ENCODE measurements around the gene MTCL3.
A peak's percentile ranks its signal among the peaks of the same experiment; 100 is the strongest.

The MTCL3 gene

GRCh38 chr6:127475135-127475822 is 43.9 kb downstream of the MTCL3 start:
- Histone ChIP-seq H3K9me3 (no peaks in the 10 kb centered on the region), H3K27ac (no peak overlapping the region), H3K4me1 (no peaks in the 10 kb centered on the region), H3K36me3 (no peaks in the 10 kb centered on the region), H3K9ac (ENCODE audit: low read depth in 2 of 2, low read length in 2 of 2) (no peak overlapping the region), H3K27me3 (no peaks in the 10 kb centered on the region), H3K4me3 (no peak overlapping the region)
- no peak for TF ChIP-seq CTCF (IDR thresholded peaks at IDR 0.05)
- intact Hi-C loops (cut with DNase I) = no loop called here
- DNase-seq = no peak

GRCh38 chr6:127471379-127472255 is 47.5 kb downstream of the MTCL3 start:
- no peak for TF ChIP-seq CTCF (IDR thresholded peaks at IDR 0.05)
- H3K36me3 ChIP-seq = no peaks in the 10 kb centered on the region
- intact Hi-C loops (cut with DNase I) = no loop called here
- H3K9me3 ChIP-seq = no peaks in the 10 kb centered on the region
- no peaks in the 10 kb centered on the region for H3K27me3 ChIP-seq
- no peaks in the 10 kb centered on the region for H3K4me1 ChIP-seq
- no peak overlapping the region for H3K4me3 ChIP-seq
- DNase-seq = no peak
- no peak overlapping the region for H3K27ac ChIP-seq
- no peak overlapping the region for H3K9ac ChIP-seq (ENCODE audit: low read depth in 2 of 2, low read length in 2 of 2)

- no peak for TF ChIP-seq CTCF (IDR thresholded peaks at IDR 0.05)
These were observed 50.2 kb downstream of the MTCL3 start for GRCh38 chr6:127468936-127469335.

GRCh38 chr6:127466416-127466815 is 52.7 kb downstream of the MTCL3 start:
- Histone ChIP-seq H3K9ac (ENCODE audit: low read depth in 2 of 2, low read length in 2 of 2) (no peak overlapping the region), H3K4me1 (no peaks in the 10 kb centered on the region), H3K27ac (no peak overlapping the region), H3K4me3 (no peak overlapping the region), H3K36me3 (no peaks in the 10 kb centered on the region), H3K9me3 (no peaks in the 10 kb centered on the region), H3K27me3 (no peaks in the 10 kb centered on the region)
- no peak for DNase-seq
- intact Hi-C loops (cut with DNase I) = loop anchor here (5.0 to 10.0 kb wide), 2 partner anchors 66 to 178 kb away; no protein-coding TSS in a partner anchor
- TF ChIP-seq CTCF (IDR thresholded peaks at IDR 0.05) = no peak

More at GRCh38 chr6:127468936-127469335, 50.2 kb downstream of the MTCL3 start:
- H3K27me3 ChIP-seq = no peaks in the 10 kb centered on the region
- H3K9ac ChIP-seq (ENCODE audit: low read depth in 2 of 2, low read length in 2 of 2) = no peak overlapping the region
- no peaks in the 10 kb centered on the region for H3K4me1 ChIP-seq
- H3K36me3 ChIP-seq = no peaks in the 10 kb centered on the region
- H3K4me3 ChIP-seq = no peak overlapping the region
- intact Hi-C loops (cut with DNase I) = loop anchor here (5.0 to 10.0 kb wide), 2 partner anchors 63 to 176 kb away; no protein-coding TSS in a partner anchor
- DNase-seq = no peak
- H3K9me3 ChIP-seq = no peaks in the 10 kb centered on the region
- no peak overlapping the region for H3K27ac ChIP-seq

GRCh38 chr6:127464881-127465459 is 54.2 kb downstream of the MTCL3 start:
- Histone ChIP-seq H3K4me3 (no peak overlapping the region), H3K9ac (ENCODE audit: low read depth in 2 of 2, low read length in 2 of 2) (no peak overlapping the region), H3K9me3 (no peaks in the 10 kb centered on the region), H3K4me1 (no peaks in the 10 kb centered on the region), H3K36me3 (no peaks in the 10 kb centered on the region), H3K27me3 (no peaks in the 10 kb centered on the region), H3K27ac (no peak overlapping the region)
- peak; percentile 71 for TF ChIP-seq CTCF (IDR thresholded peaks at IDR 0.05)
- intact Hi-C loops (cut with DNase I) = loop anchor here (5.0 to 10.0 kb wide), 2 partner anchors 67 to 180 kb away; no protein-coding TSS in a partner anchor
- peak; percentile 57 for DNase-seq

All from colonic mucosa (tissue), 4 donors.